DND-41 (cell line): Measurements from ENCODE around the gene R3HCC1L.

Source experiments
- ATAC-seq: fragments of 200-7000 bp; cut with Tn5 transposase; 3 replicates; pipeline ENCODE4 v1.9.1; 2021; ENCODE audit warnings: low read depth; ENCODE audit not compliant: insufficient read depth
- DNase-seq: peaks from one replicate; pipeline ENCODE4 v3.0.0-alpha.2; 2020
- H2AFZ ChIP-seq: 2 replicates; pipeline ENCODE4 v1.6.0; 2012; ENCODE audit warnings: low read depth, low read length
- H3K27ac ChIP-seq: 2 replicates; pipeline ENCODE4 v1.5.1; 2012; ENCODE audit warnings: low read length, inconsistent platforms
- H3K27me3 ChIP-seq: fragments of 200-600 bp; sonication (generic); 2 replicates; pipeline ENCODE4 v1.6.0; 2012; ENCODE audit warnings: low read length, mild to moderate bottlenecking, inconsistent platforms; ENCODE audit not compliant: insufficient read depth, poor library complexity
- H3K36me3 ChIP-seq: 2 replicates; pipeline ENCODE4 v1.5.1; 2012; ENCODE audit warnings: low read length, inconsistent platforms; ENCODE audit not compliant: insufficient read depth
- H3K4me1 ChIP-seq: 2 replicates; pipeline ENCODE4 v1.5.1; 2012; ENCODE audit warnings: mild to moderate bottlenecking, low read length; ENCODE audit not compliant: insufficient read depth
- H3K4me2 ChIP-seq: 2 replicates; pipeline ENCODE4 v1.6.0; 2012; ENCODE audit warnings: mild to moderate bottlenecking, moderate library complexity, low read length, inconsistent platforms; ENCODE audit not compliant: insufficient read depth
- H3K4me3 ChIP-seq, 2 experiments: fragments of 200-600 bp in 1 of 2; shearing (Covaris generic) in 1 of 2; 2 replicates each; pipeline ENCODE4 v1.5.1; 2012 to 2016; ENCODE audit warnings: inconsistent platforms in 2 of 2, low read length in 2 of 2, mild to moderate bottlenecking in 2 of 2, low read depth in 1 of 2, moderate library complexity in 1 of 2
- H3K79me2 ChIP-seq: 2 replicates; pipeline ENCODE4 v1.6.0; 2012; ENCODE audit warnings: low read length, inconsistent platforms; ENCODE audit not compliant: insufficient read depth
- H3K9ac ChIP-seq: 2 replicates; pipeline ENCODE4 v1.6.0; 2012; ENCODE audit warnings: low read depth, mild to moderate bottlenecking, inconsistent platforms, low read length, moderate library complexity
- H3K9me3 ChIP-seq: 2 replicates; pipeline ENCODE4 v1.5.1; 2012; ENCODE audit warnings: low read length, moderate library complexity, mild to moderate bottlenecking, inconsistent platforms; ENCODE audit not compliant: insufficient read depth, severe bottlenecking
- H4K20me1 ChIP-seq: 2 replicates; pipeline ENCODE4 v1.6.0; 2012; ENCODE audit warnings: low read length; ENCODE audit not compliant: insufficient read depth
- EZH2 ChIP-seq: IDR thresholded peaks from 3 replicates; pipeline ENCODE4 v1.6.1; 2012; ENCODE audit warnings: borderline replicate concordance, low read depth, mild to moderate bottlenecking, moderate library complexity, low read length, inconsistent platforms; ENCODE audit not compliant: severe bottlenecking
- TF ChIP-seq, protein P1 (sequence below): IDR thresholded peaks from 2 replicates; pipeline ENCODE4 v1.5.1; 2012; ENCODE audit warnings: borderline replicate concordance, low read length, moderate library complexity, mild to moderate bottlenecking; ENCODE audit not compliant: poor library complexity, severe bottlenecking; ENCODE audit errors: extremely low read depth

R3HCC1L gene

DNA sequence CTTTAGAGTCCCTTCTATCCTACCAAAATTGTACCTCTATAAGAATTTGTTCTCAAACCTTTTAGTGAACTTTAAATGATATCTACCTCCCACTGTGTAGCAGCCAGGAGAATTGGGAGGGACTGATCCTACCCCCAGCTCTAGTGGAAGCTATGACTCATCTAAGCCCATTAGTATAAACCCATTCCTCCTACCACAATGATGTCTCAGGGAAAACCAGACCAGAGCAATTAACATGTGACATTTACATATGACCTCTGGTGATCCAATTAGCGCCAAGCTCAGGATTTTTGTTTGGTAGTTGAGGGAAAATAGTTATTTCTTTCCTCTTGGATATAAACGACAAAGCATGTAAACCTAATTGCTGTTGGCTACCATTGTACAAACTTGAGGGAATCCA lies 33.1 kb upstream of the R3HCC1L start:
- H3K27ac ChIP-seq = no peak overlapping the region

GRCh38 chr10:98104125-98104524 lies 30.3 kb upstream of the R3HCC1L start:
- Histone ChIP-seq H4K20me1 (no peaks in the 10 kb centered on the region), H3K79me2 (no peaks in the 10 kb centered on the region), H3K4me2 (no peak overlapping the region), H3K4me3 (no peak overlapping the region), H3K36me3 (no peaks in the 10 kb centered on the region), H3K27ac (no peak overlapping the region), H2AFZ (no peak overlapping the region), H3K27me3 (no peaks in the 10 kb centered on the region), H3K9ac (no peak overlapping the region), H3K9me3 (no peaks in the 10 kb centered on the region), H3K4me1 (no peaks in the 10 kb centered on the region)
- DNase-seq (no peak), ATAC-seq (no peak)
- no peak for TF ChIP-seq EZH2
- TF ChIP-seq, protein P1, sequence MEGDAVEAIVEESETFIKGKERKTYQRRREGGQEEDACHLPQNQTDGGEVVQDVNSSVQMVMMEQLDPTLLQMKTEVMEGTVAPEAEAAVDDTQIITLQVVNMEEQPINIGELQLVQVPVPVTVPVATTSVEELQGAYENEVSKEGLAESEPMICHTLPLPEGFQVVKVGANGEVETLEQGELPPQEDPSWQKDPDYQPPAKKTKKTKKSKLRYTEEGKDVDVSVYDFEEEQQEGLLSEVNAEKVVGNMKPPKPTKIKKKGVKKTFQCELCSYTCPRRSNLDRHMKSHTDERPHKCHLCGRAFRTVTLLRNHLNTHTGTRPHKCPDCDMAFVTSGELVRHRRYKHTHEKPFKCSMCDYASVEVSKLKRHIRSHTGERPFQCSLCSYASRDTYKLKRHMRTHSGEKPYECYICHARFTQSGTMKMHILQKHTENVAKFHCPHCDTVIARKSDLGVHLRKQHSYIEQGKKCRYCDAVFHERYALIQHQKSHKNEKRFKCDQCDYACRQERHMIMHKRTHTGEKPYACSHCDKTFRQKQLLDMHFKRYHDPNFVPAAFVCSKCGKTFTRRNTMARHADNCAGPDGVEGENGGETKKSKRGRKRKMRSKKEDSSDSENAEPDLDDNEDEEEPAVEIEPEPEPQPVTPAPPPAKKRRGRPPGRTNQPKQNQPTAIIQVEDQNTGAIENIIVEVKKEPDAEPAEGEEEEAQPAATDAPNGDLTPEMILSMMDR = no peak

More for the DNA sequence above, 33.1 kb upstream of the R3HCC1L start:
- Histone ChIP-seq H3K4me2 (no peak overlapping the region), H3K27me3 (no peaks in the 10 kb centered on the region), H3K9ac (no peak overlapping the region), H3K36me3 (no peaks in the 10 kb centered on the region), H2AFZ (no peak overlapping the region), H3K9me3 (no peaks in the 10 kb centered on the region), H3K4me1 (no peaks in the 10 kb centered on the region), H3K79me2 (no peaks in the 10 kb centered on the region), H3K4me3 (no peak overlapping the region), H4K20me1 (no peaks in the 10 kb centered on the region)
- TF ChIP-seq, protein P1 = no peak
- no peak for TF ChIP-seq EZH2
- DNase-seq = no peak
- no peak for ATAC-seq

DNA sequence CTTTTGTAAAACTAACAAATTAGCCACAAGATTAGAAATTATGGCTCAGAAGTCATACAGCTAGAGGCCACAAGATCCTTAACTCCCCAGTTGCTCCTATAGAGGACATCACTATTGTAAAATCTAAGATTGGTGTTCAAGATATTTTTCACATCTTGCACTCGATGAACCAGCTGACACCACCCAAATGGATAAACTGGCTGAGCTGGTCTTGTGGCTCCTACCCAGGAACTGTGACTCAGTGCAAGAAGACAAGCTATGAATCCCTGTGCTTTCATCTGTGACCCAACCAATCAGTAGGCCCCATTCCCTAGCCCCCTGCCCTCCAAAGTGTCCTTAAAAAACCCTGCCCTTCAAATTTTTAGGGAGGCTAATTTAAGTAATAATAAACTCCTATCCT lies 27.9 kb upstream of the R3HCC1L start:
- TF ChIP-seq EZH2 = no peak
- TF ChIP-seq, protein P1 = no peak
- no peak for DNase-seq
- Histone ChIP-seq H2AFZ (no peak overlapping the region), H3K4me3 (no peak overlapping the region), H4K20me1 (no peaks in the 10 kb centered on the region), H3K27me3 (no peaks in the 10 kb centered on the region), H3K4me2 (no peak overlapping the region), H3K27ac (no peak overlapping the region), H3K9me3 (no peaks in the 10 kb centered on the region), H3K9ac (no peak overlapping the region), H3K4me1 (no peaks in the 10 kb centered on the region), H3K36me3 (no peaks in the 10 kb centered on the region), H3K79me2 (no peaks in the 10 kb centered on the region)
- ATAC-seq = no peak
